ENCODE measurements around the gene GNAL. TPM values are rescaled to one million over a fixed set of nuclear protein-coding genes. Genes with fewer than 3 reads are reported as not detected.

GNAL gene
- total and polyA plus RNA-seq, 8 donors: under 0.01 to 6.7 (median 1.8) TPM

DNA sequence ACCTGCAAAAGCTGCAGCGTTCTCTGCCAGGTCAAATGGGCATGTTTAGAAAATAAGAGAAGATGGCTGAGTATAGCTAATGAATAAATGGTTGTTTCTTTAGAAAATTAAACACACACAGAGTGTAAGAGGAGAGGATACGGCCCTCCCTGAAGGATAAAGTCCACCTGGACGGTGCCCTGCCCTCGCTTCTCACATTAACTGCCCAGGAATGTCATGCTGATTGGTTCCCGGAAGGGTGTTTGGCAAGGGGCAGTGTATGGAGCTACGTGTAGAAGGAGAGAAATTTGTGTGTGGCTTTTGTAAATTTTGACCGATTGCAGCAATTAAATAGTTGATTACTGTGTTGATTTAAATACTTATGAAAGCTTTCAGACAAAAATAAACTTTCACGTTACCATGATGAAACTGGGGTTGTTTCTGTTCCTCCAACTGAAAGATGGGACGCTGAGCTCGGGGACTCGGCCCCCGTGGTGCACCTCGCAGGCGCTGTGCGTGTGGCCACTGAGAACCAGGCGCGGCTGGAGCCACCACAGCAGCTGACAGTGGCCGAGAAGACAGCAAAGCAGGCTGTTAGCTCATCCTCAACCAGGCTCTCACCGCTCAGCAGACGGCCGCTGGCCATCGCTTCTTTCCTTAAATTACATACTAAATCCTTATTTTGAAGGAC lies 196.3 kb downstream of the GNAL start:
- intact Hi-C loops (cut with DNase I; ENCODE audit: low total_unique reads): no loop called here
- Histone ChIP-seq H3K9me3 (no peaks in the 10 kb centered on the region), H3K27ac (no peak overlapping the region), H3K36me3 (peaks cover 36 to 92% (median 87%) of the 10 kb centered on the region in 4 donors), H3K27me3 (no peaks in the 10 kb centered on the region), H3K4me3 (no peak overlapping the region), H3K4me1 (peaks cover 0 to 12% (median 0%) of the 10 kb centered on the region in 4 donors)
- no peak for TF ChIP-seq EP300 (IDR thresholded peaks at IDR 0.05)
- no peak for TF ChIP-seq POLR2AphosphoS5 (IDR thresholded peaks at IDR 0.05)
- TF ChIP-seq, protein P1, sequence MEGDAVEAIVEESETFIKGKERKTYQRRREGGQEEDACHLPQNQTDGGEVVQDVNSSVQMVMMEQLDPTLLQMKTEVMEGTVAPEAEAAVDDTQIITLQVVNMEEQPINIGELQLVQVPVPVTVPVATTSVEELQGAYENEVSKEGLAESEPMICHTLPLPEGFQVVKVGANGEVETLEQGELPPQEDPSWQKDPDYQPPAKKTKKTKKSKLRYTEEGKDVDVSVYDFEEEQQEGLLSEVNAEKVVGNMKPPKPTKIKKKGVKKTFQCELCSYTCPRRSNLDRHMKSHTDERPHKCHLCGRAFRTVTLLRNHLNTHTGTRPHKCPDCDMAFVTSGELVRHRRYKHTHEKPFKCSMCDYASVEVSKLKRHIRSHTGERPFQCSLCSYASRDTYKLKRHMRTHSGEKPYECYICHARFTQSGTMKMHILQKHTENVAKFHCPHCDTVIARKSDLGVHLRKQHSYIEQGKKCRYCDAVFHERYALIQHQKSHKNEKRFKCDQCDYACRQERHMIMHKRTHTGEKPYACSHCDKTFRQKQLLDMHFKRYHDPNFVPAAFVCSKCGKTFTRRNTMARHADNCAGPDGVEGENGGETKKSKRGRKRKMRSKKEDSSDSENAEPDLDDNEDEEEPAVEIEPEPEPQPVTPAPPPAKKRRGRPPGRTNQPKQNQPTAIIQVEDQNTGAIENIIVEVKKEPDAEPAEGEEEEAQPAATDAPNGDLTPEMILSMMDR (IDR thresholded peaks at IDR 0.05): no peak
- no peak for TF ChIP-seq POLR2A (IDR thresholded peaks at IDR 0.05)
- DNase-seq: peak in 1 of 2 donors; percentile 52
- 71 to 80% (median 77%) methylated on average over 22 of the region's 22 CpGs for WGBS, 5 donors

DNA sequence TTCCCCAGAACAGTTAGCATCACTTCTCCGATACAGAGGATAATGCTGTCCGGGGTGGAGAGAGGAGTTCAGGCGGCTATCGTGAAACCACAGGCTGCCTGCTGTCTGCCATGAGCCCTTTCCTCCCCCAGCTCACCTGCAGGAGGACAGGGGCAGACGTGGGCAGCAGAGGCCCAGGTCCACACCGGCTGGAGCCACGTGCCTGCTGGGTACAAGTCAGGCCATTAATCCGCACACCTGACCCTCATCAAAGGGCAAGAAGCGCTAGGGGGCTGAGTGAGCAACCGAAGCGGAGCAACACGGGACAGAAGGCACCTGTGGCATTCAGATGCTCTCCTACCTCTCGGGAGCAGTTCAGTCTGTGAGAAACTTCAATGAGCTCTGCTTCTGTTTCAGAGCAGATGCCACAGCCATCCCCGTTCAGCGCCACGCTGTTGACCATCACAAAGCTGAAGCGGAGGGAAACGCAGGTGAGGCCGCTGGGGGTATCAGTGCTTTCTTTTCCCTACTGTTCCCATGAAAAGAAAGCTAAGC lies 197.6 kb downstream of the GNAL start:
- Histone ChIP-seq H3K4me1 (peaks cover 0 to 12% (median 0%) of the 10 kb centered on the region in 4 donors), H3K4me3 (no peak overlapping the region), H3K27me3 (no peaks in the 10 kb centered on the region), H3K9me3 (no peaks in the 10 kb centered on the region), H3K27ac (no peak overlapping the region), H3K36me3 (peaks cover 38 to 92% (median 87%) of the 10 kb centered on the region in 4 donors)
- TF ChIP-seq POLR2A (IDR thresholded peaks at IDR 0.05): no peak
- TF ChIP-seq, protein P1 (IDR thresholded peaks at IDR 0.05): no peak
- no peak for TF ChIP-seq POLR2AphosphoS5 (IDR thresholded peaks at IDR 0.05)
- TF ChIP-seq EP300 (IDR thresholded peaks at IDR 0.05): no peak
- intact Hi-C loops (cut with DNase I; ENCODE audit: low total_unique reads): no loop called here
- 86 to 92% (median 89%) methylated on average over 18 to 19 of the region's 19 CpGs for WGBS, 5 donors
- DNase-seq: no peak

DNA sequence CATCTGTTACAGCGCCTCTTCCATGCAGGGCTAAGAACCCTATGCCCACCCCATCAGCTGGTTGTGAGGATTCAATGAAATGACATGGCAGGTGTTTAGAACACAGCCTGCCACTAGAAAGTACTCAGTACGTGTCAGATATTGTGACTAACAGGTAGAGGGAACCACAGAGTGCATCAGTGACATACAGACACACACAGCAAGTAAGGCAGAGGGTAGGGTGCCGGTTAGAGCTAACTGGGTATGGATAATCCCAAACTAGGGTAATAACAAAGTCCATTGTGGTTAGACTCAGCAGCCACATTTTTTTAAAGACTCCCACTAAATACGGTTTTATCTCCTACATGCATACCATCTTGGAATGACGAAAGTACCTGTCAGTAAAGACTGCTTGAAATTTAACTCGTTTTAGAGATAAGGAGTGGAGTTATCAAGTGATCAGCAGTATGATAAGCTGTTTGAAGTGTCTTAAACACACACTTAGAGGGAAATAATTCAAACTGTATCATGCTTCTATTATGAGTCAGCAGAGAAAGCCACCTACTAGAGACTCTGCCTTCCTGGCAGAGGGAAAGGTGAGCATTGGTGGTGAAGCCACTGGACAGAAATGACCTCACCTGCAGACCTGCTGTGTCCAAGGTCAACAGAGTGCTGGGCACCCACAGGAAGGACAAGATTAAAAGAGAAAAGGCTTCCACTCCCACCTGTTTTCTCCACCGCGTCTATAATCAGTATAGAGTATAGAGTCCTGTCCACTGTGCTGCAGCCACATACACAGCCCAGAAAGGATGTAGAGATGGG lies 198.5 kb downstream of the GNAL start:
- WGBS, 5 donors: 62 to 71% (median 66%) methylated on average over 8 of the region's 8 CpGs
- Histone ChIP-seq H3K4me3 (no peak overlapping the region), H3K4me1 (peaks cover 0 to 12% (median 0%) of the 10 kb centered on the region in 4 donors), H3K27me3 (no peaks in the 10 kb centered on the region), H3K27ac (peak overlapping the region in 1 of 5 donors; percentile 10), H3K9me3 (no peaks in the 10 kb centered on the region), H3K36me3 (peaks cover 38 to 94% (median 89%) of the 10 kb centered on the region in 4 donors)
- intact Hi-C loops (cut with DNase I; ENCODE audit: low total_unique reads): no loop called here
- no peak for TF ChIP-seq EP300 (IDR thresholded peaks at IDR 0.05)
- TF ChIP-seq POLR2AphosphoS5 (IDR thresholded peaks at IDR 0.05): no peak
- no peak for TF ChIP-seq POLR2A (IDR thresholded peaks at IDR 0.05)
- TF ChIP-seq, protein P1 (IDR thresholded peaks at IDR 0.05): no peak
- DNase-seq: no peak

DNA sequence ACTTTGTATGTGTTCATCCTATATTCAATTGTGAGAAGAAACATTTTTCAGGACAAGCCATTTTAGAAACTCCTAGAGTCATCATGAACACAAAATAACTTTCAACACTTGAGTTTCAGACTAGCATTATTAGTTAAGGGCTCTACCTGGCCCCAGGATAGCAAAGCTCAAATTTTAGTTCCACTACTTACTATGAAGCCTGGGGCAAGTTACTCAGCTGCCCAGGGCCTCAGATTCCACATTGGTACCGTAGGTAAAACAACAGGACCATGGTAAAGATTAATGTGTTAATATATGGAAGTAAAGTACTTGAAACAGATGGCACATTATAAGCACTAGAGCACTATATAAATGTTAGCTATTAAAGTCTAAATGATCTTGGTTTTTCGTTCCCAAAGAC lies 199.7 kb downstream of the GNAL start:
- H3K36me3 ChIP-seq: peaks cover 38 to 100% (median 98%) of the 10 kb centered on the region in 4 donors
- no peaks in the 10 kb centered on the region for H3K9me3 ChIP-seq
- TF ChIP-seq POLR2AphosphoS5 (IDR thresholded peaks at IDR 0.05): no peak
- TF ChIP-seq, protein P1 (IDR thresholded peaks at IDR 0.05): no peak
- TF ChIP-seq EP300 (IDR thresholded peaks at IDR 0.05): no peak
- intact Hi-C loops (cut with DNase I; ENCODE audit: low total_unique reads): no loop called here
- H3K4me1 ChIP-seq: peaks cover 0 to 19% (median 0%) of the 10 kb centered on the region in 4 donors
- H3K4me3 ChIP-seq: no peak overlapping the region
- WGBS, 5 donors: 89 to 96% (median 94%) methylated on average over 2 of the region's 2 CpGs
- no peak overlapping the region for H3K27ac ChIP-seq
- no peaks in the 10 kb centered on the region for H3K27me3 ChIP-seq
- no peak for DNase-seq
